ENCODE results near the gene MYOG.

Gene MYOG

DNA sequence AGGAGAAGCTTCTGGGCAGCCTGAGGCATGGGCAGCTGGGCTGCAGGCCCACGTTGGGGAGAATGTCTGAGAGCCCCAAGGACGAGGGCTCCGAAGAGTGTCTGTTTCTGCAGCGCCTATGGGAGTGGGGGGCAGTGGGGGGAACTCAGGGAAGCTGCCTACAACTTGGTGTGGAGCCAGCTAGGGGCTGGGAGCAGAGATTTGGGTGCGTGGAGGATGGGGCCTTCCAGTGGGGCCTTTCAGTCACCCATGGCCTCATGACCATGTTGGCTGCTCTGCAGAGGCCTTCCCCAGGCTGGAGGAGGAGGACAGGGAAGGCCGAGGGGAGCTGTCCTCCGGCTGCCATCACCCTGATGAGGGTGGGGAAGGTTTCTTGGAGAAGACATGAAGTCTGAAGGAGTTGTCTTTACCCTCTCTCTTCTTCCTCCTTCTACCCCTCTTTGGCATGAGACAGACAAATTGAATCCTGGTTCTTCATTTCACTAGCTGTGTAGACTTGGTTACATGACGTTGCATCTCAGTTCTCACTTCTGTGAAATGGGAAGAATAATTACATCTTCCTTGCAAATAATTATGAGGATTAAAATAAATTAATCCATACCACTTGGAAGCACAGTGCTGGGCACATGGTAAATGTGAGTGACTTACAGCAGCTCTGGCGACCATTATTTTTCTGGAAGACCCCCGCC, 51.2 kb downstream of the MYOG start:
- no peak for DNase-seq (ENCODE audit: low read depth in 1 of 2, low spot score in 1 of 2)

GRCh38 chr1:203033917-203034316, 51.9 kb downstream of the MYOG start:
- no peak for DNase-seq (ENCODE audit: low read depth in 1 of 2, low spot score in 1 of 2)

DNA sequence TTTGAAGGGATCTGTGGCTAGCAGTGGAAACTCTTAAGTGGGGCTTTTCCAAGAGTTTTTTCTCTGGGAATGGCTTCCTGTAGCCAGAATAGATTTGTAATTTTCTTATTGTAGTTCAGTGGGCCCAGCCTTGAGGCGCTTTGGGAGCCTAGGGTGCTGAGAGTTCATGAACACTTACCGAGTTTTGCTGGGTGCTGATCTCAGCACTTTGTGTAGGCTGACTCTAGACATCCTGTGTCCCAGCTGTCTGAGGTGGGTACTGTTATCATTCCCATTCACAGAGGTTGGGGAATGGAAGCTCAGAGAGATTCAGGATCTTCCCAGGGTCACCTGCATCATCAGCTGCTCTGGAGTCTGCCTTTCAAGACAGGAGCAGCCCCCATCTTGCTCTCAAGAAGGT, 52.5 kb downstream of the MYOG start:
- DNase-seq (ENCODE audit: low read depth in 1 of 2, low spot score in 1 of 2) = no peak

Data from activated T-helper 1 cell treated with anti-CD3 and anti-CD28 coated beads, Interleukin-2, amount 50 U/mL, for 16 hours (primary cell).